HG03025 (cell line): ENCODE data around the gene TMEM204.

Experiments
- ATAC-seq: cut with Tn5 transposase; IDR thresholded peaks from one replicate; pipeline ENCODE4 v1.9.1; 2021; ENCODE audit warnings: mild to moderate bottlenecking, moderate library complexity; ENCODE audit not compliant: unreplicated experiment, low FRiP score

The TMEM204 gene

GRCh38 chr16:1536601-1537000 lies 3.1 kb downstream of the TMEM204 start:
- ATAC-seq, result no peak

GRCh38 chr16:1537138-1537577 lies 3.7 kb downstream of the TMEM204 start:
- no peak for ATAC-seq

- ATAC-seq, result no peak
Measured at GRCh38 chr16:1537763-1538289, 4.4 kb downstream of the TMEM204 start.

GRCh38 chr16:1538804-1539520 lies 5.5 kb downstream of the TMEM204 start:
- ATAC-seq, result no peak

GRCh38 chr16:1539720-1540555 lies 6.5 kb downstream of the TMEM204 start:
- ATAC-seq, result no peak

GRCh38 chr16:1540556-1540855 lies 7.0 kb downstream of the TMEM204 start:
- ATAC-seq, result no peak

GRCh38 chr16:1541293-1542165 lies 8.1 kb downstream of the TMEM204 start:
- ATAC-seq, result no peak

- no peak for ATAC-seq
Measured at GRCh38 chr16:1542166-1542500, 8.7 kb downstream of the TMEM204 start.

- ATAC-seq, result no peak
Measured at GRCh38 chr16:1542533-1542932, 9.1 kb downstream of the TMEM204 start.

- no peak for ATAC-seq
Measured at GRCh38 chr16:1543085-1543896, 9.8 kb downstream of the TMEM204 start.

GRCh38 chr16:1545044-1546040 lies 11.9 kb downstream of the TMEM204 start:
- ATAC-seq, result no peak

GRCh38 chr16:1546430-1546829 lies 13.0 kb downstream of the TMEM204 start:
- ATAC-seq, result no peak

GRCh38 chr16:1548233-1548632 lies 14.8 kb downstream of the TMEM204 start:
- no peak for ATAC-seq

- ATAC-seq, result no peak
Measured at GRCh38 chr16:1548727-1549126, 15.3 kb downstream of the TMEM204 start.

GRCh38 chr16:1550069-1550468 lies 16.6 kb downstream of the TMEM204 start:
- no peak for ATAC-seq

GRCh38 chr16:1550696-1551095 lies 17.2 kb downstream of the TMEM204 start:
- no peak for ATAC-seq

- ATAC-seq, result no peak
Measured at GRCh38 chr16:1551166-1551565, 17.7 kb downstream of the TMEM204 start.

- ATAC-seq, result no peak
Measured at GRCh38 chr16:1552129-1552528, 18.7 kb downstream of the TMEM204 start.
